SK-N-SH (cell line): Measurements from ENCODE around the gene SGCA.

Experiments used
- CTCF ChIP-seq: fragments of 200-600 bp; sonication (generic); IDR thresholded peaks from 2 replicates; pipeline ENCODE4 v1.6.1; 2017; ENCODE audit warnings: antibody characterized with exemption, mild to moderate bottlenecking, moderate library complexity
- ELF1 ChIP-seq: IDR thresholded peaks from 2 replicates; pipeline ENCODE4 v1.4.0; 2012
- EP300 ChIP-seq, 2 experiments: IDR thresholded peaks; 2 replicates each; pipeline versions ENCODE4 v1.4.0 to v1.6.1; 2012; ENCODE audit warnings: borderline replicate concordance in 1 of 2, low read depth in 1 of 2, low read length in 1 of 2
- FOXM1 ChIP-seq: IDR thresholded peaks from 2 replicates; pipeline ENCODE4 v1.4.0; 2012; ENCODE audit warnings: low read depth, mild to moderate bottlenecking
- GATA2 ChIP-seq: sonication (generic); formaldehyde crosslinking; IDR thresholded peaks from 2 replicates; pipeline ENCODE4 v1.5.0; 2020; ENCODE audit warnings: mild to moderate bottlenecking, missing genetic modification reagents
- POLR2AphosphoS5 ChIP-seq: IDR thresholded peaks from 2 replicates; pipeline ENCODE4 v1.6.1; 2012; ENCODE audit warnings: low read depth, low read length
- RCOR1 ChIP-seq: fragments of 150-350 bp; IDR thresholded peaks from 2 replicates; pipeline ENCODE4 v1.6.1; 2017; ENCODE audit warnings: antibody characterized with exemption, low read length
- USF1 ChIP-seq: IDR thresholded peaks from 2 replicates; pipeline ENCODE4 v1.4.0; 2012; ENCODE audit warnings: low read depth, borderline replicate concordance
- YY1 ChIP-seq: IDR thresholded peaks from 2 replicates; pipeline ENCODE4 v1.4.0; 2012; ENCODE audit warnings: low read depth, mild to moderate bottlenecking
- TF ChIP-seq, protein P1 (sequence below): fragments of 150-350 bp; IDR thresholded peaks from 2 replicates; pipeline ENCODE4 v1.6.1; 2016; ENCODE audit warnings: mild to moderate bottlenecking, low read depth, low read length
- TF ChIP-seq, protein P2 (sequence below): IDR thresholded peaks from 2 replicates; pipeline ENCODE4 v1.6.1; 2012; ENCODE audit warnings: mild to moderate bottlenecking, low read depth, low read length, moderate library complexity

- TF ChIP-seq GATA2 (CRISPR knock-in tag) (no peak), ELF1 (no peak), USF1 (no peak), POLR2AphosphoS5 (no peak), CTCF (peak; percentile 55), YY1 (no peak), RCOR1 (no peak), EP300 (IDR thresholded peaks at IDR 0.05; ENCODE audit: borderline replicate concordance in 1 of 2, low read depth in 1 of 2, low read length in 1 of 2) (no peak), FOXM1 (no peak)
- TF ChIP-seq, protein P1, sequence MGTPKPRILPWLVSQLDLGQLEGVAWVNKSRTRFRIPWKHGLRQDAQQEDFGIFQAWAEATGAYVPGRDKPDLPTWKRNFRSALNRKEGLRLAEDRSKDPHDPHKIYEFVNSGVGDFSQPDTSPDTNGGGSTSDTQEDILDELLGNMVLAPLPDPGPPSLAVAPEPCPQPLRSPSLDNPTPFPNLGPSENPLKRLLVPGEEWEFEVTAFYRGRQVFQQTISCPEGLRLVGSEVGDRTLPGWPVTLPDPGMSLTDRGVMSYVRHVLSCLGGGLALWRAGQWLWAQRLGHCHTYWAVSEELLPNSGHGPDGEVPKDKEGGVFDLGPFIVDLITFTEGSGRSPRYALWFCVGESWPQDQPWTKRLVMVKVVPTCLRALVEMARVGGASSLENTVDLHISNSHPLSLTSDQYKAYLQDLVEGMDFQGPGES: no peak
- TF ChIP-seq, protein P2, sequence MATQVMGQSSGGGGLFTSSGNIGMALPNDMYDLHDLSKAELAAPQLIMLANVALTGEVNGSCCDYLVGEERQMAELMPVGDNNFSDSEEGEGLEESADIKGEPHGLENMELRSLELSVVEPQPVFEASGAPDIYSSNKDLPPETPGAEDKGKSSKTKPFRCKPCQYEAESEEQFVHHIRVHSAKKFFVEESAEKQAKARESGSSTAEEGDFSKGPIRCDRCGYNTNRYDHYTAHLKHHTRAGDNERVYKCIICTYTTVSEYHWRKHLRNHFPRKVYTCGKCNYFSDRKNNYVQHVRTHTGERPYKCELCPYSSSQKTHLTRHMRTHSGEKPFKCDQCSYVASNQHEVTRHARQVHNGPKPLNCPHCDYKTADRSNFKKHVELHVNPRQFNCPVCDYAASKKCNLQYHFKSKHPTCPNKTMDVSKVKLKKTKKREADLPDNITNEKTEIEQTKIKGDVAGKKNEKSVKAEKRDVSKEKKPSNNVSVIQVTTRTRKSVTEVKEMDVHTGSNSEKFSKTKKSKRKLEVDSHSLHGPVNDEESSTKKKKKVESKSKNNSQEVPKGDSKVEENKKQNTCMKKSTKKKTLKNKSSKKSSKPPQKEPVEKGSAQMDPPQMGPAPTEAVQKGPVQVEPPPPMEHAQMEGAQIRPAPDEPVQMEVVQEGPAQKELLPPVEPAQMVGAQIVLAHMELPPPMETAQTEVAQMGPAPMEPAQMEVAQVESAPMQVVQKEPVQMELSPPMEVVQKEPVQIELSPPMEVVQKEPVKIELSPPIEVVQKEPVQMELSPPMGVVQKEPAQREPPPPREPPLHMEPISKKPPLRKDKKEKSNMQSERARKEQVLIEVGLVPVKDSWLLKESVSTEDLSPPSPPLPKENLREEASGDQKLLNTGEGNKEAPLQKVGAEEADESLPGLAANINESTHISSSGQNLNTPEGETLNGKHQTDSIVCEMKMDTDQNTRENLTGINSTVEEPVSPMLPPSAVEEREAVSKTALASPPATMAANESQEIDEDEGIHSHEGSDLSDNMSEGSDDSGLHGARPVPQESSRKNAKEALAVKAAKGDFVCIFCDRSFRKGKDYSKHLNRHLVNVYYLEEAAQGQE: no peak
Measured at GRCh38 chr17:50213026-50214022, 47.5 kb downstream of the SGCA start.
